HepG2 (cell line): ENCODE measurements around the gene B3GALT6. TPM values are rescaled to one million over a fixed set of nuclear protein-coding genes. Genes with fewer than 3 reads are reported as not detected.
A peak's percentile ranks its signal among the peaks of the same experiment; 100 is the strongest.

Experiments used
- ARID2 ChIP-seq: sonication (generic); formaldehyde crosslinking; IDR thresholded peaks from 2 replicates; pipeline ENCODE4 v1.8.1; 2022; ENCODE audit warnings: mild to moderate bottlenecking, missing genetic modification reagents, borderline replicate concordance
- GABPB1 ChIP-seq: IDR thresholded peaks from 2 replicates; pipeline ENCODE4 v1.6.1; 2016; ENCODE audit warnings: mild to moderate bottlenecking, missing genetic modification reagents, moderate library complexity, missing compliant biosample characterization
- KLF11 ChIP-seq: IDR thresholded peaks from 2 replicates; pipeline ENCODE4 v1.6.1; 2016; ENCODE audit warnings: missing compliant biosample characterization
- LCORL ChIP-seq, 2 experiments: fragments of 450-650 bp in 1 of 2; sonication (generic) in 1 of 2; formaldehyde crosslinking in 1 of 2; IDR thresholded peaks; 2 replicates each; pipeline versions ENCODE4 v1.5.0 to v1.6.1; 2017 to 2020; ENCODE audit warnings: antibody characterized with exemption in 1 of 2, missing genetic modification reagents in 1 of 2
- NFATC3 ChIP-seq: sonication (generic); formaldehyde crosslinking; IDR thresholded peaks from 2 replicates; pipeline ENCODE4 v1.5.1; 2020; ENCODE audit warnings: mild to moderate bottlenecking, missing genetic modification reagents
- PREB ChIP-seq: sonication (generic); formaldehyde crosslinking; IDR thresholded peaks from 2 replicates; pipeline ENCODE4 v1.4.0; 2020; ENCODE audit warnings: missing genetic modification reagents
- REXO4 ChIP-seq: sonication (generic); formaldehyde crosslinking; IDR thresholded peaks from 2 replicates; pipeline ENCODE4 v1.8.0; 2022; ENCODE audit warnings: missing genetic modification reagents, mild to moderate bottlenecking, borderline replicate concordance
- SIN3A ChIP-seq: IDR thresholded peaks from 2 replicates; pipeline ENCODE4 v1.6.1; 2011; ENCODE audit warnings: low read depth, mild to moderate bottlenecking, control low read depth, low read length, borderline replicate concordance
- SIN3B ChIP-seq: fragments of 150-350 bp; IDR thresholded peaks from 2 replicates; pipeline ENCODE4 v1.6.1; 2014; ENCODE audit warnings: low read length
- SP4 ChIP-seq: sonication (generic); formaldehyde crosslinking; IDR thresholded peaks from 2 replicates; pipeline ENCODE4 v1.8.1; 2023; ENCODE audit warnings: mild to moderate bottlenecking, missing genetic modification reagents
- TMF1 ChIP-seq: sonication (generic); formaldehyde crosslinking; IDR thresholded peaks from 2 replicates; pipeline ENCODE4 v1.8.1; 2022; ENCODE audit warnings: low read depth, missing genetic modification reagents
- ZBTB7A ChIP-seq: sonication (generic); formaldehyde crosslinking; IDR thresholded peaks from 2 replicates; pipeline ENCODE4 v1.8.0; 2022; ENCODE audit warnings: mild to moderate bottlenecking, missing genetic modification reagents
- ZMAT3 ChIP-seq: sonication (generic); formaldehyde crosslinking; conservative IDR thresholded peaks from 2 replicates; pipeline ENCODE4 v1.7.0; 2021; ENCODE audit warnings: missing genetic modification reagents
- ZMYM4 ChIP-seq: sonication (generic); formaldehyde crosslinking; IDR thresholded peaks from 2 replicates; pipeline ENCODE4 v1.8.1; 2023; ENCODE audit warnings: mild to moderate bottlenecking, missing genetic modification reagents
- ZNF331 ChIP-seq: sonication (generic); formaldehyde crosslinking; IDR thresholded peaks from 2 replicates; pipeline ENCODE4 v1.4.0; 2020; ENCODE audit warnings: missing genetic modification reagents
- ZNF564 ChIP-seq: sonication (generic); formaldehyde crosslinking; IDR thresholded peaks from 2 replicates; pipeline ENCODE4 v1.8.1; 2023; ENCODE audit warnings: mild to moderate bottlenecking, missing genetic modification reagents
- ZNF598 ChIP-seq: sonication (generic); formaldehyde crosslinking; IDR thresholded peaks from 2 replicates; pipeline ENCODE4 v1.5.1; 2020; ENCODE audit warnings: mild to moderate bottlenecking, missing genetic modification reagents, borderline replicate concordance
- ZNF614 ChIP-seq: IDR thresholded peaks from 2 replicates; pipeline ENCODE4 v1.6.1; 2018; ENCODE audit warnings: missing biosample characterization, missing genetic modification reagents, inconsistent platforms, borderline replicate concordance
- ZNF772 ChIP-seq: sonication (generic); formaldehyde crosslinking; IDR thresholded peaks from 2 replicates; pipeline ENCODE4 v1.5.0; 2020; ENCODE audit warnings: mild to moderate bottlenecking, missing genetic modification reagents
- polyA plus RNA-seq, 8 experiments: library from polyadenylated mRNA; depleted of rRNA in 3 of 8; stranded (reverse) in 7 of 8; unstranded in 1 of 8; fragments of >200 nt; fragmentation: Illumina TruSeq in 4 of 8; extraction: Trizol in 4 of 8; gene quantifications; 2 replicates each; pipeline versions ENCODE4 v1.2.1 to v1.2.3, GENCODE V29; 2011 to 2016; ENCODE audit warnings: low read depth in 4 of 8, missing spikeins in 1 of 8, mixed read lengths in 1 of 8; ENCODE audit not compliant: insufficient read depth in 1 of 8
- total RNA-seq, 5 experiments: library from RNA; depleted of rRNA; stranded (reverse); fragments of >200 nt; fragmentation: Illumina TruSeq; extraction: Trizol; gene quantifications; 2 replicates each; pipeline ENCODE4 v1.2.3, GENCODE V29; 2016; ENCODE audit warnings: low read depth in 1 of 5
- TF ChIP-seq, protein P1 (sequence below): sonication (generic); formaldehyde crosslinking; IDR thresholded peaks from 2 replicates; pipeline ENCODE4 v1.4.0; 2020; ENCODE audit warnings: missing genetic modification reagents
- TF ChIP-seq, protein P2 (sequence below): sonication (generic); formaldehyde crosslinking; conservative IDR thresholded peaks from 2 replicates; pipeline ENCODE4 v1.8.0; 2022; ENCODE audit warnings: missing genetic modification reagents
- TF ChIP-seq, protein P3 (sequence below): sonication (generic); formaldehyde crosslinking; IDR thresholded peaks from 2 replicates; pipeline ENCODE4 v1.4.0; 2020; ENCODE audit warnings: missing genetic modification reagents

The B3GALT6 gene
- total and polyA plus RNA-seq, 2 of the 13 experiments (the other 11 are each of a cell fraction or from before 2014, with no cell fraction given), result 3.9 to 14.2 TPM

- TF ChIP-seq ZMAT3 (CRISPR knock-in tag), result peak; percentile 86; the same call in 1 of the 2 replicates
- TF ChIP-seq PREB (CRISPR knock-in tag), result 0 out of 2 replicates have a peak, but pooled peaks have one; percentile 25
- no peak for TF ChIP-seq NFATC3 (CRISPR knock-in tag)
- TF ChIP-seq ZNF331 (CRISPR knock-in tag), result 0 out of 2 replicates have a peak, but pooled peaks have one; percentile 10
- TF ChIP-seq ZNF598, result no peak
- TF ChIP-seq, protein P1, sequence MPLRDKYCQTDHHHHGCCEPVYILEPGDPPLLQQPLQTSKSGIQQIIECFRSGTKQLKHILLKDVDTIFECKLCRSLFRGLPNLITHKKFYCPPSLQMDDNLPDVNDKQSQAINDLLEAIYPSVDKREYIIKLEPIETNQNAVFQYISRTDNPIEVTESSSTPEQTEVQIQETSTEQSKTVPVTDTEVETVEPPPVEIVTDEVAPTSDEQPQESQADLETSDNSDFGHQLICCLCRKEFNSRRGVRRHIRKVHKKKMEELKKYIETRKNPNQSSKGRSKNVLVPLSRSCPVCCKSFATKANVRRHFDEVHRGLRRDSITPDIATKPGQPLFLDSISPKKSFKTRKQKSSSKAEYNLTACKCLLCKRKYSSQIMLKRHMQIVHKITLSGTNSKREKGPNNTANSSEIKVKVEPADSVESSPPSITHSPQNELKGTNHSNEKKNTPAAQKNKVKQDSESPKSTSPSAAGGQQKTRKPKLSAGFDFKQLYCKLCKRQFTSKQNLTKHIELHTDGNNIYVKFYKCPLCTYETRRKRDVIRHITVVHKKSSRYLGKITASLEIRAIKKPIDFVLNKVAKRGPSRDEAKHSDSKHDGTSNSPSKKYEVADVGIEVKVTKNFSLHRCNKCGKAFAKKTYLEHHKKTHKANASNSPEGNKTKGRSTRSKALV (CRISPR knock-in tag), result no peak
- TF ChIP-seq, protein P2, sequence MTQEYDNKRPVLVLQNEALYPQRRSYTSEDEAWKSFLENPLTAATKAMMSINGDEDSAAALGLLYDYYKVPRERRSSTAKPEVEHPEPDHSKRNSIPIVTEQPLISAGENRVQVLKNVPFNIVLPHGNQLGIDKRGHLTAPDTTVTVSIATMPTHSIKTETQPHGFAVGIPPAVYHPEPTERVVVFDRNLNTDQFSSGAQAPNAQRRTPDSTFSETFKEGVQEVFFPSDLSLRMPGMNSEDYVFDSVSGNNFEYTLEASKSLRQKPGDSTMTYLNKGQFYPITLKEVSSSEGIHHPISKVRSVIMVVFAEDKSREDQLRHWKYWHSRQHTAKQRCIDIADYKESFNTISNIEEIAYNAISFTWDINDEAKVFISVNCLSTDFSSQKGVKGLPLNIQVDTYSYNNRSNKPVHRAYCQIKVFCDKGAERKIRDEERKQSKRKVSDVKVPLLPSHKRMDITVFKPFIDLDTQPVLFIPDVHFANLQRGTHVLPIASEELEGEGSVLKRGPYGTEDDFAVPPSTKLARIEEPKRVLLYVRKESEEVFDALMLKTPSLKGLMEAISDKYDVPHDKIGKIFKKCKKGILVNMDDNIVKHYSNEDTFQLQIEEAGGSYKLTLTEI (CRISPR knock-in tag), result no peak
- TF ChIP-seq LCORL (IDR thresholded peaks at IDR 0.05), result no peak
- peak; percentile 95 for TF ChIP-seq LCORL (CRISPR knock-in tag; IDR thresholded peaks at IDR 0.05)
- TF ChIP-seq GABPB1 (CRISPR knock-in tag), result peak; percentile 72; the same call in 1 of the 2 replicates
- no peak for TF ChIP-seq KLF11 (CRISPR knock-in tag)
- peak; percentile 98 for TF ChIP-seq ZNF772 (CRISPR knock-in tag)
- peak; percentile 23; the same call in 1 of the 2 replicates for TF ChIP-seq SIN3A
- TF ChIP-seq SIN3B, result no peak
- 0 out of 2 replicates have a peak, but pooled peaks have one; percentile 28 for TF ChIP-seq ZMYM4
- TF ChIP-seq ARID2 (CRISPR knock-in tag), result peak; percentile 71; the same call in 1 of the 2 replicates
- no peak for TF ChIP-seq REXO4 (CRISPR knock-in tag)
- TF ChIP-seq TMF1 (CRISPR knock-in tag), result no peak
- TF ChIP-seq ZNF614 (CRISPR knock-in tag), result peak; percentile 77; the same call in 1 of the 2 replicates
- peak; percentile 44; the same call in 1 of the 2 replicates for TF ChIP-seq SP4 (CRISPR knock-in tag)
- TF ChIP-seq, protein P3, sequence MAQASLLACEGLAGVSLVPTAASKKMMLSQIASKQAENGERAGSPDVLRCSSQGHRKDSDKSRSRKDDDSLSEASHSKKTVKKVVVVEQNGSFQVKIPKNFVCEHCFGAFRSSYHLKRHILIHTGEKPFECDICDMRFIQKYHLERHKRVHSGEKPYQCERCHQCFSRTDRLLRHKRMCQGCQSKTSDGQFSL (CRISPR knock-in tag), result peak; percentile 38; the same call in 1 of the 2 replicates
- no peak; the same call in 1 of the 2 replicates for TF ChIP-seq ZBTB7A (CRISPR knock-in tag)
- TF ChIP-seq ZNF564, result peak; percentile 81; the same call in 1 of the 2 replicates
Measured at GRCh38 chr1:1281533-1282321, 49.7 kb downstream of the B3GALT6 start (continued).
